ENCODE data around the gene GLCCI1.
A peak's percentile ranks its signal among the peaks of the same experiment; 100 is the strongest.

GLCCI1 gene

GRCh38 chr7:7968544-7969305 is at the start of gene GLCCI1:
GLCCI1 (plus strand) TSS chr7:7968796; CDS start chr7:7969351, 555 bp downstream.
- peak; percentile 98 for DNase-seq
- peak; percentile 84 for TF ChIP-seq POLR2A (IDR thresholded peaks at IDR 0.05; ENCODE audit: low read length)
- no peak for TF ChIP-seq GATA1 (IDR thresholded peaks at IDR 0.05; ENCODE audit: low read depth, low read length)

DNA sequence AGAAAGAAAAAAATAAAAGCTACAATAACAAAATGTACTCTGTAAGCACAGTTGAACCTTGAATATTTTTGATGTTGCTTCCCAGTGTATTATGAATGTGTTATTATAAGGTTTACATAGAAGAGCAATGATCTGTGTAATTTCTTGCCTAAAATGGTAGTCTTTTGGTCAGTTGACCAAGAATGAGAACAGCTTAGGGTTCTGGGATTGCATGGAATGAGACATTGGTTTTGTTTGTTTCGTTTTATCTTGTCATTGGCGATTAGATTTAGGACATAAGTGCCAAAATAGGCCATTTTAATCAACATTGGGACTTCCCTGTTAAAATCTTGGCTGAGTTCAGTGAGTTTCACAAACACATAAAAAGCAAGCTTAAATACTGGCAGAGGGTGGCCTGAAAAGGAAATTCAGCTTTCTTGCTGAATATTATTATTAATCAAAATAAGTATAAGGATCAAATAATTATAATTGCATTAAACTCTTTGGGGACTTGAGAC is 49.1 kb upstream of the GLCCI1 start:
- no peak for TF ChIP-seq POLR2A (IDR thresholded peaks at IDR 0.05; ENCODE audit: low read length)
- TF ChIP-seq GATA1 (IDR thresholded peaks at IDR 0.05; ENCODE audit: low read depth, low read length): no peak
- no peak for DNase-seq

DNA sequence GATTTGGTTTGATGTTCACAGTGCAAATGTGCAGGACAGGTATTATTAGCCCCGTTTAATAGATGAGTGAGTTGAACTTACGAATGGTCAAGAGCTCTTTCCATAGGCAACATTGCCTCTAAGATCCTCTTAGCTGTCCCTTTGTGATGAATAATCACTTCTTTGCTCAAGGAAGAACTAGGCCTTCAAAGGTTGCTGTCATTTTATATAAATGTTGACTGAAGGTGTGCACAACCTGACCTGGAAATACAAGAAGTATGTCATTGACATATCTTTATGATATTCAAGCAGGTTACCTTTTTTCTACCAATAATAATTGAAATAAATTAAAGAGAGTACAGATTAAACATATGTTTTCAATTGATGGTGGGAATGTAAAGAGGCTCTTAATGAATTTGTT is 48.5 kb upstream of the GLCCI1 start:
- no peak for TF ChIP-seq GATA1 (IDR thresholded peaks at IDR 0.05; ENCODE audit: low read depth, low read length)
- no peak for TF ChIP-seq POLR2A (IDR thresholded peaks at IDR 0.05; ENCODE audit: low read length)
- no peak for DNase-seq

- no peak for TF ChIP-seq POLR2A (IDR thresholded peaks at IDR 0.05; ENCODE audit: low read length)
- TF ChIP-seq GATA1 (IDR thresholded peaks at IDR 0.05; ENCODE audit: low read depth, low read length): no peak
- DNase-seq: no peak
Measured at GRCh38 chr7:7920481-7920880, 48.1 kb upstream of the GLCCI1 start.

DNA sequence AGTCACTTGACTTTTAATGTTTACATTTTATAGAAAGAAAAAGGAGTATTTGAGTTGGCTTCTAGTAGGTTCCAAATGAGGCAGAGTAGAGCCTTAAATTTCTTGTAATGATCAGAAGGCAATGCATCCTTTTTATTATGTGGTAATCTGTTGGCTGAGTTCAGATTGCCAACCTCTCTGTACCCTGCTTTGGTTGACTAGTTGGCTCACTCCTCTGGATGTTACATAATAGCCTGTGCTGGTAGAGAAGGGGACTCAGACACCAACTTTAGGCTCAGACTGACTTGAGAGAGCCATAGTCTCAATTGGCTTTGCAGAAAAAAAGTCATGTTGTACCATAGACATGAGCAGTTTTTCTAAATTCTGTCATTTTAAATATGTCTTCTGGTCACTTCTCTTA is 46.8 kb upstream of the GLCCI1 start:
- no peak for DNase-seq
- TF ChIP-seq GATA1 (IDR thresholded peaks at IDR 0.05; ENCODE audit: low read depth, low read length) (no peak), POLR2A (IDR thresholded peaks at IDR 0.05; ENCODE audit: low read length) (no peak)

DNA sequence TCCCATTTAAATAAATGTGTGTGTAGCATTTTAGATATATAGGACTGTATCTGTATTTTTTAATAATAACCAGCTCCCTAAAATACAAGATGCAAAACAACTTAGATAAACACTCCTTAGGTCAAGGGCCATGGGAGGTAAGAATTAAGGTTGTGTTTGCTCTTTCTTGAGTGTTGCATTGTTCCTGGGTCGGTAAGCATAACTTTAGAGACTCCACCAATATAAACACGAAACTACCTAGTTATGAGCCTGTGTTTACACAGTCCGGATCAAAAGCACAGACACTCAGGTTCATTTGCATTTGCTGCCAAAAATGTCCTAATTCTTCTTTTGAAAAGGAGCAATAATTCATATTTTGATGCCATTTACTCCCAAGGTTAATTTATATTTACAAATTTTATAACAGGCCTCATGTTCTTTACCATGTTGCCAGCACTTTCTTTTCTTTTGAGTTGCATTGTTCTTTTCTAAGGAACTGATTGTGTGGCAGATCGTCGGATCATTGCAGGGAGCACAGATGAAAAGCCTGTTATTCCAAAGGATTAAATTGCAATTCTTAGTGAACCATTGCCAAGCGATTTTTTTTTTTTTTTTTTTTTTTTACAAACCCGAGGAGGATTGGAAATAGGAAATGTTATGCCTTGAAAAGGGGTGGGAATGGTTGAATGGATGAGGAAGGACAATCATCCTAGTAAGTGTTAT is 45.8 kb upstream of the GLCCI1 start:
- TF ChIP-seq POLR2A (IDR thresholded peaks at IDR 0.05; ENCODE audit: low read length) (no peak), GATA1 (IDR thresholded peaks at IDR 0.05; ENCODE audit: low read depth, low read length) (no peak)
- DNase-seq: no peak

GRCh38 chr7:7923818-7924217 is 44.8 kb upstream of the GLCCI1 start:
- TF ChIP-seq GATA1 (IDR thresholded peaks at IDR 0.05; ENCODE audit: low read depth, low read length): no peak
- no peak for DNase-seq

GRCh38 chr7:7924303-7924702 is 44.3 kb upstream of the GLCCI1 start:
- DNase-seq: no peak
- TF ChIP-seq GATA1 (IDR thresholded peaks at IDR 0.05; ENCODE audit: low read depth, low read length): no peak

DNA sequence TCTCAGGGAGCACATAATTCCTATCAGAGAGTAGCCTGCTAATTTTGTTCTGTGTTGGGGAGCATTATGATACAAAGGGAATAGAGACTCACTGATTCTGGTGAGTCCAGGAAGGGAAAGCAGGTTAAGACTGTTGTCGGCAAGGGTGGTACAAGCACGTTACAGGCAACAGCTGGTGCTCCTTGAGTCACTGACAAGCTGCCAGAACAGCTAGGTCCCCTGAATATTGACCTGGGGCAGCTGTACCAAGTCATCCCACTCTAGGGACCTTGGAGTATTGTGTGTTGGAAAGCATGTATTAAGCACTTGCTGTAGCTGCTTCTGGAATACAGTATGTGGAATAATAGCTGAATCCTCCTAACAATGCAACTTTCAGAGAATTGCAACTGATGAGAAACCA is 37.0 kb upstream of the GLCCI1 start:
- DNase-seq: no peak
- TF ChIP-seq GATA1 (IDR thresholded peaks at IDR 0.05; ENCODE audit: low read depth, low read length) (no peak), POLR2A (IDR thresholded peaks at IDR 0.05; ENCODE audit: low read length) (no peak)

GRCh38 chr7:7932553-7932952 is 36.0 kb upstream of the GLCCI1 start:
- peak in 1 of 2 experiments; percentile 38 for DNase-seq
- no peak for TF ChIP-seq GATA1 (IDR thresholded peaks at IDR 0.05; ENCODE audit: low read depth, low read length)
- no peak for TF ChIP-seq POLR2A (IDR thresholded peaks at IDR 0.05; ENCODE audit: low read length)

DNA sequence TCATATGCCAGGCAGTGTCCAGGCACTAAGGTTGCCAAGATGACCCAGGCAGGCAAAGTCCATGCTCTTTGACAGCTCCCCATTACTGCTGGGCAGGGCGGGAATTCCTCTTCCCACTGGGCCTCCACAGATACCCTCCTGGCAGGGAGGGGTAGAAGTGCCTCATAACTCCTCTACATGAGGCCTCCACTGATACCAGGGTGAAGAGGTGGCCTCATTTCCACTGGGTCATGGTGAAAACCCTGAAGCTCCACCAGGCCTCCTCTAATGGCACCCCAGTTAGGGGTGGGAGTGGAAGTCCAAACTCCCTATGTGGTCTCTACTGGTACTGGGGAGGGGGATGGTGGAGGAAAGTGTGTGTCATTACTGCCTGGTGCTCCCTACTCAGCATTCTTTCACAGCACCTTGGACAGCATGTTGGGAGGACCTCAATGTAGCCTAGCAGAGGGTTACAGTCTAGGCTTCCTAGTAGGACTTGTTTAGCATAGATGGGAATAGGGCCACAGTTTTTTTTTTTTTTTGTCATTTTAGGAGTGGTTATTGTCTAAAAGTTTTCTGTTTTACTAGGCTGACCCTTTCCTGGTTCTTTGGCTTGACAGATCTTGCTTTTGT is 34.6 kb upstream of the GLCCI1 start:
- no peak for DNase-seq

DNA sequence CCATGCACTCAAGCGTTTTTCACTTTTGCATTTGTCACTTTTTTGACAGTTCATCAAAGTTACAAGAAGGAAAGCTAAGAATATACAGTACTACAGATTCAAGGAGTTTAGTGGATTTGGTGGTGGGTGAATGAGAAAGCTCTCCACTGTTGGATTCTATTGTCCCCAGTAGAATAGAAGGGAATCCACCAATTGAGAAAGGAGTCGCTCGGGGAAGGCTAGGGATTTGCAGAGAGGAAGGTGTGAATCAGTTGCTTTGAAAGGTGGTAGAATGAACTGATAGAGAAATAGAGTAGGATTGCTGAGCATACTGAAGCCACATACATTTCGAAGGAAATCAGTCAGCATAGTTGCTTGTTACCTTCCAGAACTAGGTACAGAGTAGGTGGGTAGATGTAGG is 33.7 kb upstream of the GLCCI1 start:
- DNase-seq: no peak
- TF ChIP-seq GATA1 (IDR thresholded peaks at IDR 0.05; ENCODE audit: low read depth, low read length) (no peak), POLR2A (IDR thresholded peaks at IDR 0.05; ENCODE audit: low read length) (no peak)

More for the DNA sequence above, 34.6 kb upstream of the GLCCI1 start:
- TF ChIP-seq POLR2A (IDR thresholded peaks at IDR 0.05; ENCODE audit: low read length) (no peak), GATA1 (IDR thresholded peaks at IDR 0.05; ENCODE audit: low read depth, low read length) (no peak)

DNA sequence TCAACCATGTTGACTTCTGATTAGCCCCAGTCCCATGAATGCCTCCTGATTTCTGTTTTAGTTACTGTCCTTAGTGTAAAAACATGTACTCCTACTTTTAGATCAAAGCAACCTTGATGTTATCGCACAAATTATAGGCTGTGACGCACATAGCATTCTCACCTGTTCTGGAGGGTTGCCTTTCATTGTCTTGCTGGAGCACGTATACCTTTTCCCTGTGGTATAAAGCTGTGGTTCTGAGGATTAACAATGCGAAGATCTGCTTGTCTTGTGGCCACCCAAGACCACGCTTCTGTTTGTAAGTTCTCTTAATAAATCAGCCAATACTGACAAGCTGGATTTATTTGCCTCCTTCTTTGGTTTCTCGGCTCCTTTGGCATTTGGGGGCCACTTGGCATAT is 30.1 kb upstream of the GLCCI1 start:
- no peak for TF ChIP-seq GATA1 (IDR thresholded peaks at IDR 0.05; ENCODE audit: low read depth, low read length)
- no peak for TF ChIP-seq POLR2A (IDR thresholded peaks at IDR 0.05; ENCODE audit: low read length)
- no peak for DNase-seq

- TF ChIP-seq GATA1 (IDR thresholded peaks at IDR 0.05; ENCODE audit: low read depth, low read length) (no peak), POLR2A (IDR thresholded peaks at IDR 0.05; ENCODE audit: low read length) (no peak)
- no peak for DNase-seq
Measured at GRCh38 chr7:7943951-7944350, 24.6 kb upstream of the GLCCI1 start.
